GM13977 (cell line): Measurements from ENCODE around the gene OPHN1.

Experiments used
- DNase-seq: peaks from one replicate; pipeline ENCODE4 v3.0.0; 2012; ENCODE audit warnings: low spot score
- in situ Hi-C: fragments of 300-500 bp; cut with MboI; formaldehyde crosslinking; loops from one replicate; pipeline ENCODE4 v1.12.0; 2022; ENCODE audit warnings: low sequenced_read_pairs, low pct_unique_long_range_greater_than_20kb, mixed read lengths, inconsistent platforms; ENCODE audit not compliant: unreplicated experiment
- TF ChIP-seq, protein P1 (sequence below): IDR thresholded peaks from 2 replicates; pipeline ENCODE4 v1.5.1; 2012; ENCODE audit warnings: mild to moderate bottlenecking, control low read depth; ENCODE audit not compliant: insufficient read depth; ENCODE audit errors: extremely low read depth, missing control alignments

OPHN1 gene

DNA sequence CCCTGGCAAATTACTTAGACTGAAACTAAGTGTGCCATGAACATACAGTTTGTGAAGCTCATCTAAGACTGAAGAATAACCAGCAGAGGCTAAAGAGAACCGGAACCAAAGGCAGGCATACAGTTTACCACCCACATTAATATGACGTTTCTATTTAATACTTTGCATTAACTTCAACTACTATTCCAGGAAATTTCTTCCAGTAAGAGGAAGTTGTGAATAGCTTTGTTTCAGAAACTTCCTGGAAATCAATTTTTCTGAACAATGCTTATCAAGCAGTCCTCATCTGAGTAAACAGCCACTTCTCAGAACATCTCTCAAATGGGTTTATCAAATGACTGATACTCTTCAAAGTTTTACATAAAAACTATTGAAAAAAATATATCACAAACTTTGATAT, 252.7 kb downstream of the OPHN1 start:
- DNase-seq, result no peak
- in situ Hi-C loops, result no loop called here
- TF ChIP-seq, protein P1, sequence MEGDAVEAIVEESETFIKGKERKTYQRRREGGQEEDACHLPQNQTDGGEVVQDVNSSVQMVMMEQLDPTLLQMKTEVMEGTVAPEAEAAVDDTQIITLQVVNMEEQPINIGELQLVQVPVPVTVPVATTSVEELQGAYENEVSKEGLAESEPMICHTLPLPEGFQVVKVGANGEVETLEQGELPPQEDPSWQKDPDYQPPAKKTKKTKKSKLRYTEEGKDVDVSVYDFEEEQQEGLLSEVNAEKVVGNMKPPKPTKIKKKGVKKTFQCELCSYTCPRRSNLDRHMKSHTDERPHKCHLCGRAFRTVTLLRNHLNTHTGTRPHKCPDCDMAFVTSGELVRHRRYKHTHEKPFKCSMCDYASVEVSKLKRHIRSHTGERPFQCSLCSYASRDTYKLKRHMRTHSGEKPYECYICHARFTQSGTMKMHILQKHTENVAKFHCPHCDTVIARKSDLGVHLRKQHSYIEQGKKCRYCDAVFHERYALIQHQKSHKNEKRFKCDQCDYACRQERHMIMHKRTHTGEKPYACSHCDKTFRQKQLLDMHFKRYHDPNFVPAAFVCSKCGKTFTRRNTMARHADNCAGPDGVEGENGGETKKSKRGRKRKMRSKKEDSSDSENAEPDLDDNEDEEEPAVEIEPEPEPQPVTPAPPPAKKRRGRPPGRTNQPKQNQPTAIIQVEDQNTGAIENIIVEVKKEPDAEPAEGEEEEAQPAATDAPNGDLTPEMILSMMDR, result no peak

DNA sequence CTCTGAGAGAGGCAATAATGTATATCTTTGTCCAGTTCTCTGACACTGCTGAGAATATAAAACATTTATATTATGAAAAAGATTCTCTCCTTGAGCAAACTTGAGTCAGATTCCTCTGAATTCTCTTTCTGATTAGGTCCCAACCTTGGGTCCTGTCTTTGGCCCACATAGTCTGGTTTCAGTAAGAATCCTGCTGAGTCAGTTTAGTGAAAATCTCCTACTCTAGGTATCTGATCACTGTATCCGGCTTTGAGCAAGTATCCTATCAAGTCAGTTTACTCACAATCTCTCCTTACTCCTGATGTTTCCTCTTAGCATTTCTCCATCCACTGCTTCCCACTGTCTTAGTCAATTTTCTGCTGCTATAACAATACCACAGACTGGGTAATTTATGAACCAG, 253.9 kb downstream of the OPHN1 start:
- in situ Hi-C loops, result no loop called here
- TF ChIP-seq, protein P1, result no peak
- no peak for DNase-seq

DNA sequence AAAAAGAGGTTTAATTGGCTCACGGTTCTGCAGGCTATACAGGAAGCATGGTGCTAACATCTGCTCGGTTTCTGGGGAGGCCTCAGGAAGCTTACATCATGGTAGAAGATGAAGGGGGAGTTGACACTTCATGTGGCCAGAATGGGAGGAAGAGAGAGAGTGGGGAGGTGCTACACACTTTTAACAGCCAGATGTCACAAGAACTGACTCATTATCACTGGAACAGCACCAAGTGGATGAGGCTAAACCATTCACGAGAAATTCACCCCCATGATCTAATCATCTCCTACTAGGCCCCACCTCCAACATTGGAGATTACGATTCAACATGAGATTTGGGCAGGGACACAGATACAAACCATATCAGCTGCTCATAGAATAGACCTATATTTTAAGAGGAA, 255.8 kb downstream of the OPHN1 start:
- in situ Hi-C loops, result no loop called here
- DNase-seq, result no peak
- TF ChIP-seq, protein P1, result no peak

DNA sequence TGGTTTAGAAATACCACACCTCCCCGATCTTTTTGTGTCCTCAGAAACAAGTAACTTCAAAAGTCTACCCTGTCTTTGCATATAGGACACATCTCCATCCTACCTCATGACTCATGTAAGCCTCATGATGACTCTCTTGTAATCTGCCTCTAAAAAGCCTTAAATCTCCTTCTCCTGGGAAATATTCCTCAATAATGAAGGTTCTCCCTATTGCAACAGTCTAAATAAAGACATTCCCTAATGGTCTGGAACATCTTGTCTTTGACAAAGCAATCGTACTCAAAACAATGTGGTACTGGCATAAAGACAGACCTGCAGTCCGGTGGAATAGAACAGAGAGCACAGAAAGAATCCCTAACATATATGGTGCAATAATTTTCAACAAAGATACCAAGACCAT, 257.7 kb downstream of the OPHN1 start:
- no peak for DNase-seq
- in situ Hi-C loops, result no loop called here

DNA sequence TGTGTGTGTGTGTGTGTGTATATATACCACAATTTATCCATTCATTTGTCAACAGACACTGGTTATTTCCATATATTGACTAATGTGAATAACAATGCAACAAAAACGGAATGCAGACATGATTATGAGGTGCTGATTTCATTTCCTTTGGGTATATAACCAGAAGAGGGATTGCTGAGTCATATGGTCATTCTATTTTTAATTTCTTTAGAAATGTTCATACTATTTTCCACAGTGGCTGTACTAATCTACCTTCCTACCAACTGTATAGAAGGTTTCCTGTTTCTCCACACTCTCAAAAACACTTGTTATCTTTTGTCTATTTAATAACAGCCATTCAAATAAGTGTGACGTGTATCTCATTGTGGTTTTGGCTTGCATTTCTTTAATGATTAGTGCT, 269.9 kb downstream of the OPHN1 start:
- TF ChIP-seq, protein P1, result no peak
- no peak for DNase-seq
- in situ Hi-C loops, result no loop called here

More for the DNA sequence above, 257.7 kb downstream of the OPHN1 start:
- TF ChIP-seq, protein P1, result no peak

DNA sequence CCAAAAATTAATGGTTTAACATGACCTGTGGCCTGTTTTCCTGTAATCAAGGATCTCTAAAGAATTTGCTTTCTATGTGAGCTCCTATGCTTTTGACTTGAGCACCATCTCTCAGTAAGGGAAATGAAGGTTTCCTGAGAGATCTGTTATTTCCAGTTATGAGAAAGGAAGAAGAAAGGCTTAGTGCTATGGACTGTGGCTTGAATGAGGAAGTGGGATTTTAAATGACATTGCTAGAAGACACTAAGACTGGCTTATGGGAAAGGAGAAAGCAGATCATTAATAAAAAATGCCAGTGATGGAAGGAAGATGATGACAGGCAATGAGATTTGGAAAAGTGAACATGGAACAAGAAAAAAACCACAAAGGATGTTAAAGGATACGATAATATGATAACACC, 285.4 kb downstream of the OPHN1 start:
- DNase-seq, result no peak
- TF ChIP-seq, protein P1, result no peak
- in situ Hi-C loops, result no loop called here

DNA sequence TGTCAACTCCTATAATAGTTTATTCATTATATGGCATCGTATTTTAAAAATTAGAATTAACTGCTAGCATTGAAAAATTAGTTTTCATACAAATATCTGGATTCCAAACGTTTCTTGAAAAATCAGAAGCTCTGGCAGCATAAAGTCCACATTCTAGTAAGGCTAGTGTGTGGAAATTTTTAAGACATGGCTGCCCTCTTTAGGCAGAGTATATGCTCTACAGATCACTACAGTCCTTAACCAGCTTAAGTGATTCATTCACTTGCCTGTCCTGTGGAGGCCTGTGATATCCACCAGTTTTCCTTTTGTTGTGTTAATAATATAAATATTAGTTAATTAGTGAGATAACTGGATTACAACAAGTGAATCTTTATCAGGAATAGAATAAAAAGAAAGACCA, 287.2 kb downstream of the OPHN1 start:
- in situ Hi-C loops, result no loop called here
- DNase-seq, result no peak
- TF ChIP-seq, protein P1, result peak; percentile 29
